Activated CD8-positive, alpha-beta memory T cell treated with anti-CD3 and anti-CD28 coated beads for 48 hours (primary cell): ENCODE data around the gene NRXN3.

ENCODE experiments used
- DNase-seq, 3 experiments: peaks; one replicate each; pipeline ENCODE4 v3.0.0-alpha.2; 2020; ENCODE audit warnings: low read depth in 2 of 3, low spot score in 2 of 3

Gene NRXN3

DNA sequence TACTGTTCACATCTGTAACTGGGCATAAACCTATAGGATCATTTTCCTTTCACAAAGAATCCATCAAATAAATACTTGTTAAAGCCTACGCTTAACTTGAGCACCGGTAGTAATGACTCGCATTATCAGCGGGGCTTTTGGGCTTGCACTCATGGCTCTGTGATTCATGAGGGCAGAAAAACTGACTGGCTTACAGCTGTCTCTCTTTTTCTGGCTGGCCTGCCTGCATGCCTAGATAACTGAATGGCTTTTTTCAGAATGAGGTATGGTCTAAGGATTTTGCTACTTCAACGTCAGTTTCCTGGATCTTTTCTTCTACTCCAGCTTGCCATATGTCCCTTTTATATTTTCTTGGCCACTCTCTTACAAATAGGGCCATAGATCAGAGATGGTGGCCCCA, 531.1 kb downstream of the NRXN3 start:
- DNase-seq = no peak

DNA sequence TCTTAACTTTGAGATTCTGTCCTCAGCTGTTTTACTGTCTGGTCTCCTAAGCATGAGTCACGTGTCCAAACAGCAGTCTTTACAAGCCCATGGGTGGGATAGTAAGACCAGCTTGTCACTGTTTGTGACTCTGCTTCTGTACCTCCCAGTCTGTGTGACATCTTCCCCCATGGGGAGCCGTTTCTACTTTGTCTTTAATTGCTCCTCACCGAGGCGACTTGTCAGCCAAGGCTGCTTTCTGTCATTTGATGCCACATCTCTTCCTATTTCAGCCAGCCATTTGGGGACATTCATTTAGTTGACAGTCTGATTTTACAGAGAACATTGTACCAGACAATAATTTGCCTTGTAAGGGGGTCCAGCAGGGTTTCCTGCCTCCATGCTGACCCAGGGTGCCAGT, 534.8 kb downstream of the NRXN3 start:
- DNase-seq = no peak

DNA sequence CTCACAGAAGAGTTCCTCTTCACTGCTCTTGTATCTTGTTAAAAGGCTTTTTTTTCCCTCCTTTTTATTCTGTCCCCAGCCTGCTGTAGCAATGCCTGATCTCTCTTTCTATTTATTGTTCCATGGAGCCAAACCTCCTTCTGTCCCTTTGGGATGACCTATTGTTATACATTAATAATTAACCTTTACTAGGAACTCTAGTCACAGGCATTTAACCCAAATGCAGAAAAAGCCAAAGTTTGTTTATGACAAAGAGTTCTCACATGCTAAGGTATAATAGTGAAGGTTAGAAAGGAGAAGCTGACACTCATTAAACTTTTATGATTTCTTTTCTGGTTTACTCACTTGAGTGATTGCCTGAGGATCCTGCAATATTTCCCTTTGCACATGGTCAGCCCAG, 535.8 kb downstream of the NRXN3 start:
- DNase-seq = no peak

DNA sequence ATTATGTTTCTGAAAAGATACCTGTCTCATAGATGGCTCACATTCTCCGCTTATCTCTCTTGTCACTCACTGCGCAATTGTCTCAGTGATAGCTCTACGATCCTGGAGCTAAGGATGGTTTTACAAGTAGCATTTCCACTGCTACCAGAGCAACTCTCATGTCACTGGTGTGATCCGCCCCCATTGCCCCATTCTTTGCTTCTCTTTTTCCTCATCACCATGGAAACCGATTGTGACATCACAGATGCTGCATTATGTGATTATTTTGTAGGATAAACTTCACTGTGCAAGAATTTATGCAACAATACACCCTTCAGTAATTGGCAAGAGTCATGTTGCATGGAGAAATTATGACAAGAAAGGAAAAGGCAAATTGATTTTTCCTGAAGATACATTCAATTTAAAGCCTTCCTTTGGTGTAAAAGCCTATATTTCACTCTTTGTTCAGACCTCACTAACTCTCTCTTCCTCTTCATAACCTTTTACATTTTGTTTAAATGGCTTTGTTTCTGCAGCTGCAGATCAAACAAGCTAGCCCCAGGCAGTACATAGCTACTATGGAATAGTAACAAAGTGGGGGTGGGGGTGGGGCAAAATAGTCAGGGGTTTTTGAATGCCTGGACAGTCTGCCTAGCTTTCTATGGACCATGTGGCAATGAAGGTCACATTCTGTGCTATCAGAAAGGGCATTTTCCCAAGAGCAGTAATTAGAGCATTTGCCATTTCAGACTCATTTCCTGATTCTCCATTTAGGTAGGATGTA, 539.8 kb downstream of the NRXN3 start:
- DNase-seq = no peak

DNA sequence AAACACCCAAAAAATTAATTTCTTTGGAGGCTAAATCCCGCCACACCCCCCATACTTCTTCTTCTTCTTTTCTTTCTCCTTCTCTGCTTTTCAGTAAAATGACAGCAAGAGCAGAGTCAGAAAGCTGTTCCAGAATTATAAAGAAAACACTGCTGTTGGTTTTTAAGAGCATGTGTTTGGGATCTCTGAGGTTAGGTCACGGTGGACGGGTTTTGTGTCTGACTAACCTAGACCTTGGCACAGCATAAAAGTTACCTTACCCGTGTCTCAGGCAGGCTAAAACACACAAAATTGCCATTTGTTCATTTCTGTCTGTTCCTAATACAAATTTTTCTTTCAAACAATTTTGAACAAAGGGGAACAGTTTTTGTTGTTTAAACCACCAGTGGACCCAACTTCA, 540.8 kb downstream of the NRXN3 start:
- DNase-seq = no peak

DNA sequence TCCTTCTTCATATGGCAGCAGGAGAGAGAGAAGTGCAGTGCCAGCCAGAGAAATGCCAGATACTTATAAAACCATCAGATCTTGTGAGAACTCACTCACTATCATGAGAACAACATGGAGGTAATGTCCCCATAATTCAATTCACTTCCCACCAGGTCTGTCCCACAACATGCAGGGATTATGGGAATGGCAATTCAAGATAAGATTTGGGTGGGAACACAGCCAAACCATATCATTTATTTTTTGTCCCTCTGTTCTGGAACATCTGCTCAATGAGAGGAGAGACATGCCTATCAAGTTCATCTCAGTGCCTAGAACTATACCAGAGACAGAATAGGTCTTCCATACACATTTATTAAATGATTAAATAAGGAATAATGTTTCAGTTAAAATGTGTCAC, 543.5 kb downstream of the NRXN3 start:
- DNase-seq = no peak

DNA sequence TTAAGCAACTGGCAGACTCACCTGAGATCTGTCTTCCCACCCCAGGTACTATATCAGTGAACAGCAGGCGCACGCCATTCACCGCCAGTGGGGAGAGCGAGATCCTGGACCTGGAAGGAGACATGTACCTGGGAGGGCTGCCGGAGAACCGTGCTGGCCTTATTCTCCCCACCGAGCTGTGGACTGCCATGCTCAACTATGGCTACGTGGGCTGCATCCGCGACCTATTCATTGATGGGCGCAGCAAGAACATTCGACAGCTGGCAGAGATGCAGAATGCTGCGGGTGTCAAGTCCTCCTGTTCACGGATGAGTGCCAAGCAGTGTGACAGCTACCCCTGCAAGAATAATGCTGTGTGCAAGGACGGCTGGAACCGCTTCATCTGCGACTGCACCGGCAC, 544.5 kb downstream of the NRXN3 start:
- DNase-seq = no peak

DNA sequence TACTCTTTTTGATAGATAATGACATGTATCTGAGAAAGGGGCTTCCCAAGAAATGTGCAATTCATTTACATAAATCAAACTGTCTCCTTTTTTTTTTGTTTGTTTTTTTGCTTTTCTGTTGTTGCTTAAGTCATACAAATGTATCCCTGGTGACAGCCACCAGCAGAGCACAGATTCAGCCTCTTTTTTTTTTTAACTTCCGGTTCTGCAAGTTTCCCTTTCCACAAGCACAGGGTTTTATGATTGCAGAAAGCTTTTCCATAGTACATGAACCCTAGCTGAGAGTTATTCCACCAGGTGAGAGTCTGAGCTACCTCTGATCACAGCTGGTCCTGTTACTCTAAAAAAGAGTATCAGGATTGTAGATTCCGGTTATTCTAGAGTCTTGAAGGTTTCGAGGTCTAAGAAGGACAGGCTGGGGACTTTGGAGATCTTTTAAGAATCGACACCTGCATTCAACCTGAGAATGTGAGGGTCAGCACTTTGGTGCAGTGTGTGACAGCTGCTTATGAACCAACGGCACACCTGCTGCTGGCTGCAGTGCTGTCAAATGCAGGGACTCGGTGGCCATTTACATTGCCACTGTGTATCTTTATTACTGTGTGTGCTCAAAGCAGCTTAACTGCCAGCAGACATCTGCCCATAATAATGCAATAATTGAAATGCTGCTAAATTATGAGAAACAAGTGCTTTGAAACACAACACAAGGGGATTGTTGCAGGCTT, 551.7 kb downstream of the NRXN3 start:
- no peak for DNase-seq

DNA sequence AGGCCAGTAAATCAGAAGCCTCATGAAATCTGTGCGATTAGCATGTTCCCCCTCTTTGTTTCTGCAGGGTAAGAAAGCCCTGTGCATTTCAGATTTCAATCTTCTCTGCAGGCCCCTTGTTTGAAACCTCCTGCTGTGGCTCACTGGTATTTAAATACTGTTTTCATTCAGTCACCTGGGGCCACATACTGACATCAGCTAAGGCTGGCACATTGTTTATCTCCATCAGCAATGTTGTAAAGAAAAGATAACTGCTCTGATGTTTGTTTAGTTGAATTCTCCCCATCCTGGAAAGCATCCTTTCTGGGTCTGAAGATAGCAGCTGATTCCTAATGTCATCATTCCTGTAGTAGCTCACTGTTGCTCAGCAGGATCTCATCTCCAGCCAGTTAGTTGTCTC, 554.9 kb downstream of the NRXN3 start:
- DNase-seq = no peak

DNA sequence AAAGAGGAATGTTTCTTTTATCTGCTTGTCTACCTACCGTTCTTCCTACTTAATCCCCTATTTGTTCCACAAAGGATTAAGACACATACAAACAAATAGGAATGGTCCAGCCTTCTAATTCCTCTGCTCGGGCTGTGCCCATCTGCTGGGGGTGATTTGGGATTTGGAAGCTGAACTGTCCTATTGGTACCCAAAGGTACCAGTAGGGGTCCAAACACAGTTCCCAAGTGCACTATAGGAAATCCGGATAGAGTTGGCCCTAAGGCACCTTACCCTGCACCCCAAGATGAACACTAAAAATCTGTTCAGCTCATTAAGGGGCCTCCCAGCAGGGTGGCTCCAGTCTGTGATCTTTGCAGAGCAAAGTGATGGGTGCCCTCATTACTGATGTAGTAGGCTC, 566.9 kb downstream of the NRXN3 start:
- no peak for DNase-seq

DNA sequence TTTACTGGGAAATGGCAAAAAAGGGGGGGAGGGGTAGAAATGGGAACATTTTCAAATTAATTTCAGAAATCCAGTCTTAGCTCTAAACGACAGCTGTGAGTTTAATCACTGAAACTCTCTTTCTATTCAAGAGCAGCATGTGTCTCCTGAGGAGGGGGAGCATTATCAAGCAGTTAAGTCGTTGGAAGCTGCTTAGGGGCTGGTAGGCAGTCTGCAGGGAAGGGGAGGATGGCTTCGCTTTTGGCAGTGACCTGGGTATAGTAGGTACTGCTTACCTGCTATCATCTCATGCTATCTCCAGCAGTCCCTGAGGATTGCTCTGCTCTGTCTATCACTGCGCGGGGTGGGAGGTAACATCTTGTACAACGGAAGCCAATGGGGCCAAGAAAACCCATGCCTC, 567.4 kb downstream of the NRXN3 start:
- no peak for DNase-seq

DNA sequence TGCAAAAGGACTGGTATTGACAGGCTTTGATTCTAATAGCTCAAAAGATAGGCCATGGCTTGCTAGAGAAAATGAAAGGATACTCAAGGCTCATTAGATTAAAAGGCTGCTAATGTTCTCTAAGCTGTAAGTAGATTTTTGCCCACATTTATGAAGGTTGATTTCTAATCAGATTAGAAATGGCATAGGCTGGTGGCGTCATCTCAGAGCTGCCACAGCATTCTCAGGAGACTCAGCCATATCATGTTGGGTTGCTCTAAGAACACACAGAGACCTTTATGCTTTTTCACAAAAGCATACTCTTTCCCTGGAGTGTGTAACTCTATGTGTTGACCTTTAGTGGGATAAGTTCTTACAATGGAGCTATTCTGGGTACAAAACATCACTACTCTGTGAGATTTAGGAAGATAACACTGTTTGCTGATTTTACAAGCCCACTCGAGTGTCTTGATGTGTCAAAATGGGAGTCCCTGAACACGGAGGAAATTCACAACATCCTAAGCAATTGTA, 576.0 kb downstream of the NRXN3 start:
- no peak for DNase-seq

DNA sequence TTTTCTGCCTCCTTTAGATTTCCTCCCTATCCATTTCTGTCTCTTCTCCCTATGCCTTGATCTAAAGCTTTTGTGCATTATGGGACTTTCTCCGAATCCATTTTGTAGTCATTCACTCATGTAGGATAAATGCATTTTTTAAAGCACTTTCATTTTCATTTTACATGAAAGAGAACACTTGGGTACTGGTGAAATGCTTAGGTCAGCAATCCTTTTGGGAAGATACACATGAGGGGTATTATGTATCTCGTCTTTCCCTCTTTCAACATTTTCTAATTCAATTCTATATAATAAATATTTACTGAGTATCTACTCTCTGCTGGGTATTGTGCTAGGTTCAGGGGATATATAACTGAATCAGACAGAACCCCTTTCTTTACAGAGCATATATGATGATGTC, 577.6 kb downstream of the NRXN3 start:
- no peak for DNase-seq

DNA sequence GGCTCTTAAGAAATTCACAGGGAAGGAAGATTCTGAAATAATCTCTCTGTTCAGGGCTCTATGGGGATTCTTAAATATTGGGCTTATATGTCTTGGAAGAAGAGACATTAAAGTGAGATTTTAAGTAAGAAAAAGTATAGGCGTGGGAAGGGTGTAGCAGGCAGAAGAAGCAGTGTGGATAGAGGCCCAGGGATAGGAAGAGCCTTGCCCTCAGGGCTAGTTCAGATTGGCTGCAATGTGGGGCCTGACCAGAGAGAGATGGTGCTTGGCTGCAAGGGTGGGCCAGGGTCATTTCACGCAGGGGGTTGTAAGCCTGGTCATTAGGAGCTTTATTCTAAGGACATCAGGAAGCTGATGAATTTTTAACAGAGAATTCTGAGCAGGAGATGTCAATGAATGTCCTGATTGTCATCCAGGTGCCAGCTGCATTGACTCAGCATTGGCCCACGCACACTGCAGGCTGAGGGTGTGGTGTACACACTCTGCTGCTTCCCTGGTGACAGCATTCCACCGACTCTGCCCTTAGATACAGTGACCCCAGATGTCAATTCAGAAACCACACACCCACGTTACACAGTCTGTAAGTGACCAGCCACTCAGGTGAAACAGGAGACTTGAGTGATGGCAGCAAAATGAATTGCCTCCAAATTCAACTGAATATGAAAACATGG, 582.5 kb downstream of the NRXN3 start:
- DNase-seq = no peak

DNA sequence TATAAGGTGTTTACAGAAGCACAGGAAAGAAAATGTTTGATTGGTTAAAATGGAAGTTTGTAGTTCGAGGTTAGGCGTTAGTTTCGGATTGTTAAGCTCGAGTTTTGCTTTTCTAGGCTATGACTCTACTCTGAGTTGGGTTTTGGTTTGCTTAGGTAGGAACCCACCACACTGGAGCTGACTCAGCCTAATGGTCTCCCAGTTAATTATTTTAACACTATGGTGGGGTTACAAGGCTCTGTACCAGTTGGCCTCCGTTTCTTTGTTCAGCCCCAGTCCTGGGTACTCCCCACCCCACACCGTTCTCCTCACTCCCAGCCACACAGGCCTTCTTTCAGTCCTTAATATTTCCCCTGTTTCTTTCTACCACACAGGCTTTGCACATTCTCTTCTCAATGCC, 583.9 kb downstream of the NRXN3 start:
- DNase-seq = no peak

DNA sequence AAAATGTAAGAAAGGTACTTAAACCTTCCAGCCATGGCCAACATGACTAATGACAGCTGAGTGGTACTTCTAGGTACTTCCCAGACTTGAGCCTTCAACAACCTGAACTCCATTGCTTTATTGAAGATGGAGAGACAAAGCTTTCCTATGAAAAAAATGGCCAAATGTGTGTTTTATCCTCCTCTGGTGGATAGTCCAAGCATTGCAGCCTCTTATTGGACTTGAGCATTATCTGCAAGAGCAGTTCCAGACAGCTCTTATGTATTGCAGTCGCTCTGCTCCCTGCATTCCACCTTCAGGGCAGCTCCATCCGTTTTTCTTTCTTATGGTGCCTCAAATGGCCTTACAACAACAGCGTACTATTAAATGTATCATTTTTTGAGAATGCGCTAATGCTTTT, 588.2 kb downstream of the NRXN3 start:
- DNase-seq = no peak

DNA sequence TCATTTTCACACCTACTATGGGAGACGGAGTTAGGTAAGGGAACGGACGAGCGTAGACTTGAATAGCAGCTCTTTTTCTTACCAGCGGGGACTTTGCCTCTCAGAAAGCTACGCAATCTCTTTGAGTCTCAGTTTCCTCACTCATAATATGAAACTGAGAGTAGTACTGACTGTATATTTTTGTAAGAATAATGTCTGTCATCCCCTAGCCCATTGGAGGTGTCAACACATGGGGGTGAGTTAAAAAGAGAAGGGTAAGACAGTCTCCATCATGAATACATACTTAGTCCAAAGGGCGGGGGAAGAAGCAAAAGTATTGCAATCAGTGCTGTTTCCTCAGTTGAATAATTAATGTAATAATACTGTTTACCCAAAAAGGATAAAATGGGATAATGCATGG, 592.2 kb downstream of the NRXN3 start:
- DNase-seq = no peak

DNA sequence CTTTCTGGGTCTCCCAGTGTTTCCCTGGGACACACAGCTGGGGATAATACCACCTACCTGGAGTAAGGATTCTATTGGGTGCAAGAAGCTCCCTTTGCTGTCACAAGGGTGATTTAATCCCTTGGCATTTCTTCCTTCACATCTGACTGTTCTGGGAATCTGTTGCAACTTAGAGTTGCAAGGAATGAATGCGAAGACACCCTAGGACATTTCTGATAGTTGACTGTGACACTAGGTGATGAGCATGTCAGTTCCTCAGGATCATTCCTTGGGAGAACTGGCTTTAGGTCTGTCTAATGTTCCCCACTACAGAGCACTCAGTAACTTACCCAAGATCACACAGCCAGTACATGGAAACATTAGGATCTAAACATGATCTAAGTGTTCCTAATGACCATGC, 593.6 kb downstream of the NRXN3 start:
- DNase-seq = no peak

DNA sequence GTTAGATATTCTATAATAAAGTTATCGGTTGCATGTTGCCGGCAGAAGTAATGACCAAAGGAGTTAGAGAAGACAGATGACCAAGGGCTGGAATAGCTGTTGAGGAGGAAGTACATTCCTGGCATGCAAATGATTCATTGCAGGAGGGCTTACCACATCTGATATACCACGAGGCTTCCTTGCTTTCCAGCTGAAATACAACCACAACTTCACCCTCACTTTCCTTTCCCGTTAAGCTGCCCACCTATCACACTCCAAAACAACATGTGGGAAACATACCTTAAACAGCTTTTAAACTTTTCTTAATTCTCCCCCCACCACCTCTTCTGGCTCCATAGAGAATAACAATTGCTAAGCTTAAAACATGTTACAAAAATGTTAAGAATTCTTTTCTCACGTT, 594.1 kb downstream of the NRXN3 start:
- DNase-seq = no peak

DNA sequence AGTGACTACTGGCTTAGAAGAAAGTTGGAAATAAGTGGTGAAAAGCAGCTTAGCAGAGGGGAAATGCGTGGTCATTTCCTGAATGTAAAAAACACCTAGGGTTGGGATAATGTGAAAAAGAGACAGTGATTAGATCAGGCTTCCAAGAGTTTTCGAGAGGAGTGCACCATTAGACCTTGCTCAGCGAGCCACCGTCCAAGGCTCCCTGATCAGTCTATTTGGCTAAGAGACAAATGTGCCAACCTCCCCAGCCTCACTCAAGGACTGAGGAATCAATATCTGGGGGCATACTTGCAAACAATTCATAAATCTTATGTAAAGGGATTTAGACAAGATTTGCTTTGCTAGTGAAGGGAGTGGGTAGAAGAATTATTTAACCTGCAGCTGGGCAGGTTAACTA, 594.5 kb downstream of the NRXN3 start:
- no peak for DNase-seq

DNA sequence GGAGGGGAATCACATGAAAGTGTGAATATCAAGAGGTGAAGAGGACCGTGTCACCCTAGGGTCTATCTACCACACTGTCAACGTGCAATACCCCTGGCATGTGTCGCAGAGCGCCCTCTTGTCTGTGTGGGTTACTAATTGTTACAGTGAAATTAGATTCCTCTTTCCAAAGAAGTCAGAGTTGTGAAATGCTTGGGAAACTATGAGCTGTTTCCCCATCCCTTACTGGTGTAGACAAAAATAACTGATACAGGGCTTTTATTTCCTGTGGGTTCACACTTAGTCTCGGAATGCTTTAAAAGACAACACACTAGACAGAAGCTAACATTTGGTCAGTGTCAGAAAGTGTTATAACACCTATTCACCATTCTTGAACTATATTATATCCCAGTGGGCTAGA, 597.3 kb downstream of the NRXN3 start:
- DNase-seq = no peak

DNA sequence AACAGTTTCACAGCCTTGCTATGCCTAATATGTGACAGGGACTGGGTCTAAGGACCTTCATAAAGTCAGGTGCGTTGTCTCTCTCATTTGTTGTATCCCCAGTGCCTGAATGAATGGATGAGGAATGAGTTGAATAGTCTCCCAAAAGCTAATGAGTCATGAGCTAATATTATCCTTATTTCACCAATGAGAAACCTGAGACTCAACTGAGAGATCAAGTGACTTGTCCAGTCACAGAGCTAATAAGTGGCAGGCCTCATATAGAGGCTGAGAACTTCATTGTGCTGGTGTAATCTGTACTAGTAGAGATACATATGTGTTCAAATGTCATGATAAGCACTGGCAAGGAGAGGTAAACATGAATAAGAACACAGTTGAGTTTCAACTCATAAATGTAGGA, 612.4 kb downstream of the NRXN3 start:
- DNase-seq = no peak
